MM.1S (cell line): ENCODE data around the gene ZNF491.

Experiments used
- CTCF ChIP-seq: fragments of 300-600 bp; sonication (generic); IDR thresholded peaks from 2 replicates; pipeline ENCODE4 v1.5.1; 2016; ENCODE audit warnings: antibody characterized with exemption, low read length, mixed read lengths
- EZH2 ChIP-seq: fragments of 300-600 bp; sonication (generic); optimal IDR thresholded peaks from 2 replicates; pipeline ENCODE3; 2017; ENCODE audit warnings: low read depth, mild to moderate bottlenecking, antibody characterized with exemption, low read length, mixed read lengths
- EZH2phosphoT487 ChIP-seq: fragments of 300-600 bp; sonication (generic); IDR thresholded peaks from 2 replicates; pipeline ENCODE4 v1.6.1; 2018; ENCODE audit warnings: antibody characterized with exemption, low read length

GRCh38 chr19:11843722-11844121 lies 45.4 kb downstream of the ZNF491 start:
- TF ChIP-seq CTCF (no peak), EZH2 (no peak), EZH2phosphoT487 (no peak)
